ENCODE data around the gene TCF19. TPM values are rescaled to one million over a fixed set of nuclear protein-coding genes. Genes with fewer than 3 reads are reported as not detected.
"Not testable (repeated sequence)": the region's sequence is repeated elsewhere in the genome, so short reads cannot be mapped to it uniquely, and the experiment has no call there.

The TCF19 gene
- total and polyA plus RNA-seq, 7 experiments from 2014 or later = 4.3 to 78.9 (median 9.4) TPM

DNA sequence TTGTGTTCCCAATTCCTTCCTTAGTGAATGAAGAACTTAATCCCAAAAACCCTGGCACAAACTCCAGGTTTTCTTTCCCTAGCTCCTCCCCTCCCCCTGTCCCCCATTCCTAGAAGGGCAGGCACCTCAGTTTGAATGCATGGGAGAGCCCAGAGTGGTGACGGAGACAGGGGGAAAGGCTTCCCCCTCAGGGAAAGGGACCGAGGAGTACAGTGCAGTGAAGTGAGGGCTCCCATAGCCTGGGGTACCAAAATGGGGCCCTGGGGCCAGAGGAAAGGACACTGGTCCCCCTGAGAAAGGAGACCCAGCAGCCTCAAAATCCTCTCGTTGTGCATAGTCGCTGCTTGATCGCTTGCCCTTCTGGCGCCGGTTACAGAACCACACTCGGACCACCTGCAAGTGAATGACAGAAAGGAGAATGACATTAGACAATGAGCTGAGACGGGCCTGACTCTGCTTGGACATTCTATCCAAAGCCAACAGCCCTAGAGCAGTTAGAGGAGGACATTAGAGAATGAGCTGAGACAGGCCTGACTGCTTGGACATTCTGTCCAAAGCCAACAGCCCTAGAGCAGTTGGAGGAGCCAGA lies 6.2 kb downstream of the TCF19 start:
- H3K36me3 Mint-ChIP-seq = peaks cover 0 to 10% (median 0%) of the 10 kb centered on the region in 5 donors
- peaks cover 0 to 41% (median 5%) of the 10 kb centered on the region in 7 donors for H3K4me1 Mint-ChIP-seq
- intact Hi-C loops (cut with micrococcal nuclease); H3K4me3 ChIP-seq (ENCODE audit: low read length); H3K9me3 ChIP-seq (ENCODE audit: control insufficient read depth in 2 of 3, low read length in 3 of 3); H3K27me3 ChIP-seq (ENCODE audit: control insufficient read depth in 2 of 2, insufficient read depth in 2 of 2, low read length in 2 of 2); H3K36me3 ChIP-seq (ENCODE audit: control insufficient read depth in 2 of 3, insufficient read depth in 3 of 3, low read length in 3 of 3); DNase-seq; H3K9me3 Mint-ChIP-seq; POLR2A ChIA-PET; ATAC-seq; H3K4me3 Mint-ChIP-seq; H3K27me3 Mint-ChIP-seq; H3K27ac Mint-ChIP-seq; H3K4me1 ChIP-seq (ENCODE audit: control insufficient read depth in 2 of 2, insufficient read depth in 2 of 2, low read length in 2 of 2); H3K27ac ChIP-seq (ENCODE audit: low read depth, low read length): not testable (repeated sequence)
- CTCF ChIA-PET = interaction anchor here (0.8 kb wide), 1 partner anchor 202 kb away, joined by 6 read pairs; no protein-coding TSS in a partner anchor

DNA sequence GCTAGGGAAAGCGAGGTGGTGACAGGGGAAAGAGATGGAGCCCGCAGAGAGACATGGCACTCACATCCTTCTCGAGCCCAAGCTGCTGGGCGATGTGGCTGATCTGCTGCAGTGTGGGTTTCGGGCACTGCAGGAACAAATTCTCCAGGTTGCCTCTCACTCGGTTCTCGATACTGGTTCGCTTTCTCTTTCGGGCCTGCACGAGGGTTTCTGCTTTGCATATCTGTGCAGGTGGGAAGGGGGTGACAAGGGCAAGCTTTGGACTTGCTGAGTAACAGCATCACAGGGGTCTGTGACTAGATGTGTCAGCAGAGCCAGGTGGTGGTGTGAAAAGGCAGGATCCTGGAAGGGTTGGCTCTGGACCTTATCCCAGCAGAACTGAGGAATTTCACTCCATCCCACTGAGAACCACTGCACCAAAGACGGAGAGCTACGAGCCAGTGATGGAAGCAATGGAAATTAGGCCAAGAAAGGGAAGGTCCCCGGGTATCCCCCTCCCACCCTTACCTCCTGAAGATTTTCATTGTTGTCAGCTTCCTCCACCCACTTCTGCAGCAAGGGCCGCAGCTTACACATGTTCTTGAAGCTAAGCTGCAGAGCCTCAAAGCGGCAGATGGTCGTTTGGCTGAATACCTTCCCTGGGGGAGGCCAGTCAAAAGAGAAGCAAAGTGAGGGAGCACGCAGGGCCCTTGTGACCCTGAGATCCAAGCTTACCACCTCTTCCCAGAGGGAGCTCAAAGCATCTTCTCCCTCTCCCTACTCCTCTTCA lies 6.9 kb downstream of the TCF19 start:
- ATAC-seq = not testable (repeated sequence)

DNA sequence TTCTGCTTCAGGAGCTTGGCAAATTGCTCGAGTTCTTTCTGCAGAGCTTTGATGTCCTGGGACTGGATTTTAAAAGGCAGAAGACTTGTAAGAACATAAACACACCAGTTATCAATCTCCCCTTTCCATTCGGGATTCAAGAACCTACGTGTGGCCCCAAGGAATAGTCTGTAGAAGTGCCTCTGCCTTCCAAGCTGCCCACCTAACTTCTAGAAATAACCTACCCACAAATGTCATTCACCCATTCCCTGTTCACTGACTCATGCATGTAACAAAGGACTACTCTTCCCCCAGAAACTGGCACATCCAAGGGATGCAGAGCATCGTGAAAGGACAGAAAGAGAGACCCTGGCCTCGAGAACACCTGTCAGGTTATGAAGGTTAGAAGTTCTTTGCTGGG lies 7.6 kb downstream of the TCF19 start:
- ChIA-PET CTCF (interaction anchor here (0.6 kb wide), 1 partner anchor 30 kb away, joined by 3 read pairs; no protein-coding TSS in a partner anchor), POLR2A (interaction anchor here (1.1 kb wide), 1 partner anchor 10 kb away, joined by 3 read pairs; no protein-coding TSS in a partner anchor)
- DNase-seq (no peak), ATAC-seq (no peak)
- Mint-ChIP-seq H3K4me1 (peaks cover 0 to 31% (median 0%) of the 10 kb centered on the region in 7 donors), H3K9me3 (no peaks in the 10 kb centered on the region), H3K36me3 (peaks cover 0 to 5% (median 0%) of the 10 kb centered on the region in 5 donors), H3K4me3 (no peak overlapping the region), H3K27ac (no peak overlapping the region), H3K27me3 (no peaks in the 10 kb centered on the region)
- Histone ChIP-seq H3K4me3 (ENCODE audit: low read length) (no peak overlapping the region), H3K9me3 (ENCODE audit: control insufficient read depth in 2 of 3, low read length in 3 of 3) (no peaks in the 10 kb centered on the region), H3K36me3 (ENCODE audit: control insufficient read depth in 2 of 3, insufficient read depth in 3 of 3, low read length in 3 of 3) (peaks cover 0 to 5% (median 0%) of the 10 kb centered on the region in 3 experiments), H3K27ac (ENCODE audit: low read depth, low read length) (no peak overlapping the region), H3K4me1 (ENCODE audit: control insufficient read depth in 2 of 2, insufficient read depth in 2 of 2, low read length in 2 of 2) (no peaks in the 10 kb centered on the region), H3K27me3 (ENCODE audit: control insufficient read depth in 2 of 2, insufficient read depth in 2 of 2, low read length in 2 of 2) (no peaks in the 10 kb centered on the region)
- intact Hi-C loops (cut with micrococcal nuclease) = no loop called here

More for the DNA sequence above, 6.9 kb downstream of the TCF19 start:
- H3K36me3 Mint-ChIP-seq; H3K4me3 ChIP-seq (ENCODE audit: low read length); H3K27ac Mint-ChIP-seq; H3K9me3 Mint-ChIP-seq; H3K36me3 ChIP-seq (ENCODE audit: control insufficient read depth in 2 of 3, insufficient read depth in 3 of 3, low read length in 3 of 3); CTCF ChIA-PET; H3K27ac ChIP-seq (ENCODE audit: low read depth, low read length); H3K27me3 ChIP-seq (ENCODE audit: control insufficient read depth in 2 of 2, insufficient read depth in 2 of 2, low read length in 2 of 2); intact Hi-C loops (cut with micrococcal nuclease); H3K4me3 Mint-ChIP-seq; H3K9me3 ChIP-seq (ENCODE audit: control insufficient read depth in 2 of 3, low read length in 3 of 3); DNase-seq; H3K4me1 ChIP-seq (ENCODE audit: control insufficient read depth in 2 of 2, insufficient read depth in 2 of 2, low read length in 2 of 2); H3K27me3 Mint-ChIP-seq: not testable (repeated sequence)
- peaks cover 0 to 35% (median 0%) of the 10 kb centered on the region in 7 donors for H3K4me1 Mint-ChIP-seq
- POLR2A ChIA-PET = interaction anchor here (0.6 kb wide), 1 partner anchor 532 kb away, joined by 3 read pairs; no protein-coding TSS in a partner anchor

DNA sequence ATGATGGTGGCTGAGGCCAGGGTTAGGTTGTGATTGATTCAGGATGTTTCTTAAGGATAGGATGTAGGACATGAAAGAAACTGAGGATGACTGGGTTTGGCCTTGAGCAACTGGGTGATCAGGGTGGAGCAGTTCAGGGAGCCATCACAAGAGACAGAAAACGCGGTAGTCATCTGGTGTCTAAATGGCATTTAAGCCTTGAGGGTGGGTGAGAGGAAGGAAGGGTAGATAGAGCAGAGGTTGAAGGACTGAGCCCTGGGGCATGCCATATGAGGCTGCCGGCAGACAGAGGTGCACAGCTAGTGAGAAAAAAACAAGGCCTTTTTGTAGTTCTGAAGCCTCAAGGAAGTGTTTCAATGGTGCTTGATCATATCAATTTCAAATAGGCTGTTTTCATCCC lies 10.2 kb downstream of the TCF19 start:
- ATAC-seq = no peak
- no peaks in the 10 kb centered on the region for H3K4me1 ChIP-seq (ENCODE audit: control insufficient read depth in 2 of 2, insufficient read depth in 2 of 2, low read length in 2 of 2)
- Mint-ChIP-seq H3K36me3 (peaks cover 0 to 3% (median 0%) of the 10 kb centered on the region in 5 donors), H3K9me3 (no peaks in the 10 kb centered on the region), H3K4me3 (no peak overlapping the region), H3K27ac (peak overlapping the region in 2 of 9 donors; percentile 63 to 74), H3K4me1 (peaks cover 0 to 11% (median 0%) of the 10 kb centered on the region in 7 donors), H3K27me3 (no peaks in the 10 kb centered on the region)
- H3K4me3 ChIP-seq (ENCODE audit: low read length) = no peak overlapping the region
- DNase-seq = no peak
- ChIA-PET POLR2A (interaction anchor here (0.7 to 2.3 kb wide), 2 partner anchors 10 to 429 kb away, joined by 3 to 13 read pairs; partner anchors contain the start of genes CCHCR1 and TCF19), CTCF (interaction anchor here (0.6 kb wide), 2 partner anchors 33 to 61 kb away, joined by 3 to 4 read pairs; no protein-coding TSS in a partner anchor)
- H3K36me3 ChIP-seq (ENCODE audit: control insufficient read depth in 2 of 3, insufficient read depth in 3 of 3, low read length in 3 of 3) = no peaks in the 10 kb centered on the region
- H3K27me3 ChIP-seq (ENCODE audit: control insufficient read depth in 2 of 2, insufficient read depth in 2 of 2, low read length in 2 of 2) = no peaks in the 10 kb centered on the region
- H3K9me3 ChIP-seq (ENCODE audit: control insufficient read depth in 2 of 3, low read length in 3 of 3) = no peaks in the 10 kb centered on the region
- H3K27ac ChIP-seq (ENCODE audit: low read depth, low read length) = no peak overlapping the region
- intact Hi-C loops (cut with micrococcal nuclease) = no loop called here

DNA sequence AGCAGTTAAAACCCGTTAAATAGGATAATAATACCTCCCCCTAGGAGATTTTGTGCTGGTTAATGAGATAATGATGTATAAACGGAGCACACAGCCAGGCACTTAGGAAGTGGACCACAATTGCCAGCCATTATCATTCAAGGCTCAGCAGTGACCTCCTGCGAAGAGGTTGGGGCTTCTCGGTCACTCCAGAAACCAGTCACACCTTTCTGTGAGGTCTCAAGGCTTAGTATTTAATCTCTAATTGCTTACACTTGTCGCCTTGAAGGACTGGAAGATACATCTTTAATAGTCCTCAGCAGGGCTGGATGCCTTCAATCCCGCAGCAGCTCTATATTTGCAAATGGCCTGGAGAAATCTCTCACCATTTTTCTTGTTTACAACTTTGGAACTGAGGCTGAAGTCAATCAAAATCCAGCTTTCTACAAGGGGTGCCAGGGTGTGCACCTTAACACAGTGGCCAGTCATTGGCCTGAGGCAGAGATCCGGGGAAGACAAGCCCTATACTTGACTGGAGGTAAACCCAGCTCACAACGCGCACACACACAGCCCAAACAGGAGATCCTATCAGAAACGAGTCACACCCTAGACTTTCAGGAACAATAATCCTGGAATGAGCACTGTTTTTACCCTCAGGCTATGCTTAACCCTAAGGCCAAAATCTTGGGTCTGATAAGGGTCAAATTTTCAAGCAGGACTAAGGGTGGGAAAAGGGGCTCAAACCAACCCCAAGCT lies 10.9 kb downstream of the TCF19 start:
- H3K4me3 ChIP-seq (ENCODE audit: low read length) = no peak overlapping the region
- ChIA-PET CTCF (interaction anchor here (0.6 kb wide), 2 partner anchors 61 to 501 kb away, joined by 3 read pairs; no protein-coding TSS in a partner anchor), POLR2A (interaction anchor here (1.0 to 2.3 kb wide), 2 partner anchors 10 to 12 kb away, joined by 3 to 13 read pairs; partner anchors contain the start of genes CCHCR1 and TCF19)
- H3K9me3 ChIP-seq (ENCODE audit: control insufficient read depth in 2 of 3, low read length in 3 of 3) = no peaks in the 10 kb centered on the region
- no peak overlapping the region for H3K4me3 Mint-ChIP-seq
- peaks cover 0 to 6% (median 0%) of the 10 kb centered on the region in 7 donors for H3K4me1 Mint-ChIP-seq
- DNase-seq = no peak
- no peaks in the 10 kb centered on the region for H3K27me3 Mint-ChIP-seq
- H3K27ac Mint-ChIP-seq = no peak overlapping the region
- peaks cover 0 to 3% (median 0%) of the 10 kb centered on the region in 5 donors for H3K36me3 Mint-ChIP-seq
- no peaks in the 10 kb centered on the region for H3K36me3 ChIP-seq (ENCODE audit: control insufficient read depth in 2 of 3, insufficient read depth in 3 of 3, low read length in 3 of 3)
- H3K4me1 ChIP-seq (ENCODE audit: control insufficient read depth in 2 of 2, insufficient read depth in 2 of 2, low read length in 2 of 2) = no peaks in the 10 kb centered on the region
- intact Hi-C loops (cut with micrococcal nuclease) = no loop called here
- no peaks in the 10 kb centered on the region for H3K9me3 Mint-ChIP-seq
- ATAC-seq = no peak
- H3K27me3 ChIP-seq (ENCODE audit: control insufficient read depth in 2 of 2, insufficient read depth in 2 of 2, low read length in 2 of 2) = no peaks in the 10 kb centered on the region
- no peak overlapping the region for H3K27ac ChIP-seq (ENCODE audit: low read depth, low read length)

DNA sequence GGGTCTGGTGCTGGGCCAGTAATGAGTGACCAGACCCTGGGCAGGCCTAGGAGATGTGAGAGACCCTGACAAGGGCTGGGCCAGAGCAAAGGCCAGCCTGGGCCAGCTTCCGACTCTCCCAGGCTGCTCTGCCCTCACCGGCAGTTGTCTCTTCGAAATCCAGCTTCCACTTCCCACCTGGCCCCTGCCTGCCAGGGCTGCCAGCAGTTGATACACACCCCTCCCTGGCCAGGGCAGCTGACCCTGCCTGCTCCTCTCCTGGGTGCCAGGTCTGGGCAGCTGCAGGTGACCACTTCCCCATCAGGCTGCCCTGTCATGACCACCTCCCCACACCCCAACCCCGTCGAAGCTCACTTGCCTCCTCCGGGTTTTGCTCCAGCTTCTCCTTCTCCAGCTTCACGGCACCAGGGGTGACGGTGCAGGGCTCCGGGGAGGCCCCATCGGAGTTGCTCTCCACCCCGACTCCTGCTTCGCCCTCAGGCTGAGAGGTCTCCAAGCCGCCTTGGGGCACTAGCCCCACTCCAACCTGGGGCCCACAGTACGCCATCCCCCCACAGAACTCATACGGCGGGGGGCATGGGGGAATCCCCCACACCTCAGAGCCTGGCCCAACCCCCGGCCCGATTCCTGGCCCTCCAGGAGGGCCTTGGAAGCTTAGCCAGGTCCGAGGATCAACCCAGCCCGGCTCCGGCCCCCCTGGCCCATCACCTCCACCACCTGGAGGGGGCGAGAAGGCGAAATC lies 11.6 kb downstream of the TCF19 start:
- CTCF ChIA-PET = interaction anchor here (0.6 kb wide), 1 partner anchor 502 kb away, joined by 3 read pairs; no protein-coding TSS in a partner anchor
- POLR2A ChIA-PET = interaction anchor here (1.0 to 2.3 kb wide), 2 partner anchors 11 kb away, joined by 3 to 13 read pairs; partner anchors contain the start of genes CCHCR1 and TCF19

More for the DNA sequence above, 11.6 kb downstream of the TCF19 start:
- H3K4me1 ChIP-seq (ENCODE audit: control insufficient read depth in 2 of 2, insufficient read depth in 2 of 2, low read length in 2 of 2); H3K4me1 Mint-ChIP-seq; ATAC-seq; H3K27ac ChIP-seq (ENCODE audit: low read depth, low read length); H3K4me3 Mint-ChIP-seq; DNase-seq; H3K27me3 Mint-ChIP-seq; intact Hi-C loops (cut with micrococcal nuclease); H3K9me3 Mint-ChIP-seq; H3K27me3 ChIP-seq (ENCODE audit: control insufficient read depth in 2 of 2, insufficient read depth in 2 of 2, low read length in 2 of 2); H3K36me3 ChIP-seq (ENCODE audit: control insufficient read depth in 2 of 3, insufficient read depth in 3 of 3, low read length in 3 of 3); H3K36me3 Mint-ChIP-seq; H3K9me3 ChIP-seq (ENCODE audit: control insufficient read depth in 2 of 3, low read length in 3 of 3); H3K4me3 ChIP-seq (ENCODE audit: low read length); H3K27ac Mint-ChIP-seq: not testable (repeated sequence)

All from naive thymus-derived CD4-positive, alpha-beta T cell (primary cell).